IMR-90 (cell line): ENCODE results near the gene VPS13C. TPM values are rescaled to one million over a fixed set of nuclear protein-coding genes. Genes with fewer than 3 reads are reported as not detected.

ENCODE experiments used
- ATAC-seq: fragments of 200-7000 bp; cut with Tn5 transposase; 2 replicates; pipeline ENCODE4 v1.9.1; 2020; ENCODE audit warnings: low read depth, mild to moderate bottlenecking, moderate library complexity
- BruUV-seq: library from RNA; stranded (reverse); fragments of 400-500 nt; replicated peaks from 2 replicates; lab custom pipeline; 2021; lab: Mats Ljungman, UMichigan
- CTCF ChIA-PET: fragments of 300-600 bp; formaldehyde crosslinking; extraction: SDS; loops from one replicate; lab custom pipeline; 2021; ENCODE audit warnings: antibody characterized with exemption; lab: Yijun Ruan, JAX
- POLR2A ChIA-PET: fragments of 300-600 bp; sonication (Branson Sonifier 250); formaldehyde crosslinking; loops from one replicate; lab custom pipeline; 2022; ENCODE audit warnings: antibody characterized with exemption; ENCODE audit not compliant: unreplicated experiment; lab: Charles Lee
- DNase-seq: peaks from one replicate; pipeline ENCODE4 v3.0.0; 2013
- H2AFZ ChIP-seq: replicated peaks from 2 replicates; pipeline ENCODE3; 2013; ENCODE audit warnings: low read length, mild to moderate bottlenecking; ENCODE audit not compliant: poor library complexity
- H2AK5ac ChIP-seq: 2 replicates; pipeline ENCODE4 v1.6.1; 2013; ENCODE audit warnings: low read depth, low read length, inconsistent platforms
- H2AK9ac ChIP-seq: replicated peaks from 2 replicates; pipeline ENCODE3; 2013; ENCODE audit warnings: mild to moderate bottlenecking, low read depth, low read length, moderate library complexity; ENCODE audit not compliant: poor library complexity
- H2BK120ac ChIP-seq: 2 replicates; pipeline ENCODE4 v1.6.1; 2013; ENCODE audit warnings: low read depth, low read length, inconsistent platforms
- H2BK15ac ChIP-seq: 3 replicates; pipeline ENCODE4 v1.6.1; 2013; ENCODE audit warnings: low read depth, low read length, inconsistent platforms
- H2BK20ac ChIP-seq: 2 replicates; pipeline ENCODE4 v1.6.1; 2013; ENCODE audit warnings: low read depth, mild to moderate bottlenecking, inconsistent platforms, low read length, moderate library complexity
- H2BK5ac ChIP-seq: 2 replicates; pipeline ENCODE4 v1.6.1; 2013; ENCODE audit warnings: mild to moderate bottlenecking, low read depth, low read length, inconsistent platforms; ENCODE audit not compliant: poor library complexity, severe bottlenecking
- H3K14ac ChIP-seq: replicated peaks from 2 replicates; pipeline ENCODE4 v1.6.1; 2013; ENCODE audit warnings: low read depth, low read length, inconsistent platforms
- H3K18ac ChIP-seq: 2 replicates; pipeline ENCODE4 v1.6.1; 2013; ENCODE audit warnings: low read depth, low read length, control low read depth
- H3K23ac ChIP-seq: 2 replicates; pipeline ENCODE4 v1.6.1; 2013; ENCODE audit warnings: low read depth, low read length, inconsistent platforms
- H3K27ac ChIP-seq: 2 replicates; pipeline ENCODE4 v1.5.1; 2013; ENCODE audit warnings: mild to moderate bottlenecking, control low read depth, low read length; ENCODE audit not compliant: insufficient read depth
- H3K27me3 ChIP-seq: 2 replicates; pipeline ENCODE4 v1.6.1; 2013; ENCODE audit warnings: low read length; ENCODE audit not compliant: control insufficient read depth, insufficient read depth
- H3K36me3 ChIP-seq: 2 replicates; pipeline ENCODE4 v1.6.1; 2013; ENCODE audit warnings: low read length, mixed read lengths; ENCODE audit not compliant: control insufficient read depth, insufficient read depth
- H3K4ac ChIP-seq: 2 replicates; pipeline ENCODE4 v1.6.1; 2013; ENCODE audit warnings: low read depth, low read length, inconsistent platforms
- H3K4me1 ChIP-seq: 2 replicates; pipeline ENCODE4 v1.6.1; 2013; ENCODE audit warnings: low read length, mixed read lengths; ENCODE audit not compliant: control insufficient read depth, insufficient read depth
- H3K4me2 ChIP-seq: 2 replicates; pipeline ENCODE4 v1.6.1; 2013; ENCODE audit warnings: low read depth, mild to moderate bottlenecking, control low read depth, low read length, moderate library complexity
- H3K4me3 ChIP-seq: 2 replicates; pipeline ENCODE4 v1.5.1; 2013; ENCODE audit warnings: low read depth, mild to moderate bottlenecking, control low read depth, low read length, moderate library complexity; ENCODE audit not compliant: insufficient read depth
- H3K56ac ChIP-seq: 2 replicates; pipeline ENCODE4 v1.6.1; 2013; ENCODE audit warnings: low read length, inconsistent platforms; ENCODE audit not compliant: insufficient read depth; ENCODE audit errors: extremely low read depth
- H3K79me1 ChIP-seq, 2 experiments: 2 replicates each; pipeline ENCODE4 v1.6.1; 2013; ENCODE audit warnings: low read length in 2 of 2, inconsistent platforms in 1 of 2, low read depth in 1 of 2
- H3K9ac ChIP-seq: 2 replicates; pipeline ENCODE4 v1.6.1; 2013; ENCODE audit warnings: low read depth, low read length, control low read depth
- H3K9me1 ChIP-seq: 2 replicates; pipeline ENCODE4 v1.6.1; 2013; ENCODE audit warnings: low read length, inconsistent platforms; ENCODE audit not compliant: insufficient read depth
- H3K9me3 ChIP-seq: 2 replicates; pipeline ENCODE4 v1.6.1; 2013; ENCODE audit warnings: low read length; ENCODE audit not compliant: control insufficient read depth, insufficient read depth
- H4K20me1 ChIP-seq: 2 replicates; pipeline ENCODE4 v1.6.1; 2013; ENCODE audit warnings: low read length, inconsistent platforms; ENCODE audit not compliant: insufficient read depth
- H4K5ac ChIP-seq: 2 replicates; pipeline ENCODE4 v1.6.1; 2013; ENCODE audit warnings: mild to moderate bottlenecking, low read depth, low read length, control low read depth
- H4K8ac ChIP-seq, 2 experiments: 2 replicates each; pipeline ENCODE4 v1.6.1; 2013; ENCODE audit warnings: low read depth in 2 of 2, low read length in 2 of 2, control low read depth in 1 of 2, inconsistent platforms in 1 of 2
- H4K91ac ChIP-seq: 2 replicates; pipeline ENCODE4 v1.6.1; 2013; ENCODE audit warnings: low read depth, low read length, inconsistent platforms; ENCODE audit not compliant: insufficient read depth
- RAD21 ChIP-seq: IDR thresholded peaks from 2 replicates; pipeline ENCODE4 v1.6.1; 2012; ENCODE audit warnings: low read length, improper control_type of control experiment
- WGBS, 2 experiments: methylation state at CpG; one replicate each; pipeline versions ENCODE4 v1.1.5 to v1.1.7; 2013; ENCODE audit warnings: missing lambda C conversion rate in 2 of 2; ENCODE audit not compliant: insufficient read length in 1 of 2; ENCODE audit errors: extremely low coverage in 2 of 2; 5-methylcytosine and 5-hydroxymethylcytosine counted together
- dilution Hi-C: fragments of 300-500 bp; cut with HindIII; formaldehyde crosslinking; loops from one replicate; pipeline ENCODE4 v1.14.3; 2018; ENCODE audit warnings: low sequenced_read_pairs; ENCODE audit not compliant: unreplicated experiment
- in situ Hi-C: fragments of 300-500 bp; cut with MboI; formaldehyde crosslinking; loops from 3 replicates; pipeline ENCODE4 v1.14.3; 2019; ENCODE audit warnings: low sequenced_read_pairs, inconsistent platforms, mixed read lengths
- intact Hi-C: fragments of 100-400 bp; cut with micrococcal nuclease; formaldehyde crosslinking; loops from 2 replicates; pipeline ENCODE4 v1.10.0; 2022
- polyA plus RNA-seq, 3 experiments: library from polyadenylated mRNA; depleted of rRNA; stranded (reverse); fragments of >200 nt; gene quantifications; 2 replicates each; pipeline ENCODE4 v1.2.3, GENCODE V29; 2012; ENCODE audit warnings: low replicate concordance in 1 of 3
- total RNA-seq: library from RNA; depleted of rRNA; stranded (reverse); fragments of >200 nt; gene quantifications from 2 replicates; pipeline ENCODE4 v1.2.3, GENCODE V29; 2012

VPS13C gene
- total and polyA plus RNA-seq, 2 of the 4 experiments (the other 2 are of a cell fraction) = 8.1 to 32.8 TPM

GRCh38 chr15:61835029-61835428 lies 225.2 kb downstream of the VPS13C start:
- Histone ChIP-seq H3K9ac (no peak overlapping the region), H2BK120ac (no peak overlapping the region), H2AK9ac (no peak overlapping the region), H3K27ac (no peak overlapping the region), H3K36me3 (no peaks in the 10 kb centered on the region), H4K8ac (no peak overlapping the region), H2AFZ (no peak overlapping the region), H3K18ac (no peak overlapping the region), H4K5ac (no peak overlapping the region), H3K23ac (no peak overlapping the region), H2BK20ac (no peak overlapping the region), H3K14ac (no peak overlapping the region), H3K79me1 (no peaks in the 10 kb centered on the region), H4K20me1 (no peaks in the 10 kb centered on the region), H3K4me2 (no peak overlapping the region; the same call in 1 of the 2 replicates), H2AK5ac (no peak overlapping the region), H3K4me1 (no peaks in the 10 kb centered on the region), H2BK5ac (no peak overlapping the region), H3K56ac (no peak overlapping the region), H3K4ac (no peak overlapping the region), H3K4me3 (no peak overlapping the region), H3K27me3 (peaks cover 16% of the 10 kb centered on the region), H2BK15ac (no peak overlapping the region), H3K9me3 (no peaks in the 10 kb centered on the region), H4K91ac (no peak overlapping the region), H3K9me1 (no peaks in the 10 kb centered on the region)
- WGBS, 2 experiments = 86% methylated on average over 3 of the region's 9 CpGs; no CpG with 5 or more reads in 1 of the 2 experiments
- no TSS peak for BruUV-seq
- in situ Hi-C loops = loop anchor here (10.0 to 25.0 kb wide), 3 partner anchors 1250 to 1498 kb away; no protein-coding TSS in a partner anchor
- ATAC-seq (no peak), DNase-seq (no peak)
- TF ChIP-seq RAD21 = no peak
- dilution Hi-C loops = no loop called here
- intact Hi-C loops = loop anchor here (1.0 to 2.0 kb wide), 2 partner anchors 918 to 1250 kb away; no protein-coding TSS in a partner anchor
- ChIA-PET POLR2A (no interaction called here), CTCF (interaction anchor here (0.6 to 2.1 kb wide), 6 partner anchors 29 to 1255 kb away, joined by 3 to 6 read pairs (median 4); no protein-coding TSS in a partner anchor)
